ENCODE results near the gene DNAH7. TPM values are rescaled to one million over a fixed set of nuclear protein-coding genes. Genes with fewer than 3 reads are reported as not detected.
A peak's percentile ranks its signal among the peaks of the same experiment; 100 is the strongest.

DNAH7 gene
- total and polyA plus RNA-seq, 2 donors (not counting 3 experiments of a cell fraction or from before 2014, with no cell fraction given), result 0.15 to 0.24 TPM

- POLR2A ChIA-PET, result no interaction called here
- H3K4me2 ChIP-seq (ENCODE audit: insufficient read depth, low read length), result no peak overlapping the region
- BruUV-seq (replicated peaks), result no TSS peak
- peak overlapping the region; percentile 42 for H2AFZ ChIP-seq (ENCODE audit: low read depth, low read length)
- no peaks in the 10 kb centered on the region for H3K27me3 ChIP-seq (ENCODE audit: control insufficient read depth in 2 of 2, insufficient read depth in 2 of 2, low read length in 2 of 2)
- H4K20me1 ChIP-seq (replicated peaks; ENCODE audit: control insufficient read depth, extremely low read depth, insufficient read depth, low read length), result no peaks in the 10 kb centered on the region
- TF ChIP-seq POLR2AphosphoS5 (IDR thresholded peaks at IDR 0.05; ENCODE audit: insufficient read depth, low read depth, low read length) (no peak), GATA2 (IDR thresholded peaks at IDR 0.05; ENCODE audit: insufficient read depth, insufficient read length, low read depth, low read length) (no peak), MYC (IDR thresholded peaks at IDR 0.05; ENCODE audit: low read depth, low read length) (no peak), FOS (IDR thresholded peaks at IDR 0.05; ENCODE audit: borderline replicate concordance, insufficient read depth, low read length) (no peak), EZH2 (IDR thresholded peaks at IDR 0.05; ENCODE audit: borderline replicate concordance, low read depth, low read length, severe bottlenecking) (no peak), JUN (IDR thresholded peaks at IDR 0.05; ENCODE audit: borderline replicate concordance, insufficient read depth, insufficient read length, low read depth) (no peak), POLR2A (IDR thresholded peaks at IDR 0.05; ENCODE audit: low read depth, low read length) (no peak), CTCF (IDR thresholded peaks at IDR 0.05; ENCODE audit: extremely low read depth in 1 of 2, insufficient read depth in 1 of 2, low read depth in 1 of 2, low read length in 2 of 2) (no peak)
- TF ChIP-seq, protein P1, sequence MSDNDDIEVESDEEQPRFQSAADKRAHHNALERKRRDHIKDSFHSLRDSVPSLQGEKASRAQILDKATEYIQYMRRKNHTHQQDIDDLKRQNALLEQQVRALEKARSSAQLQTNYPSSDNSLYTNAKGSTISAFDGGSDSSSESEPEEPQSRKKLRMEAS (IDR thresholded peaks at IDR 0.05; ENCODE audit: insufficient read depth, insufficient read length), result no peak
- FAIRE-seq (no peak), DNase-seq (ENCODE audit: low read depth, low spot score) (no peak)
- dilution Hi-C loops (cut with MboI; ENCODE audit: extremely low pct_ligation_motif_present, low sequenced_read_pairs), result no loop called here
- CTCF ChIA-PET, result interaction anchor here (1.5 to 1.7 kb wide), 2 partner anchors 9 to 14 kb away, joined by 3 to 6 read pairs; no protein-coding TSS in a partner anchor
- H3K9me1 ChIP-seq (replicated peaks; ENCODE audit: control insufficient read depth, extremely low read depth, insufficient read depth, low read length), result no peaks in the 10 kb centered on the region
- H3K27ac ChIP-seq (ENCODE audit: insufficient read depth, low read depth, low read length), result no peak overlapping the region
- no peaks in the 10 kb centered on the region for H3K4me1 ChIP-seq (ENCODE audit: control insufficient read depth, extremely low read depth, insufficient read depth, low read length)
- H3K36me3 ChIP-seq (ENCODE audit: control insufficient read depth in 2 of 2, extremely low read depth in 1 of 2, insufficient read depth in 2 of 2, low read length in 2 of 2), result no peaks in the 10 kb centered on the region
- intact Hi-C loops (cut with micrococcal nuclease), result no loop called here
- H3K9ac ChIP-seq (replicated peaks; ENCODE audit: extremely low read depth, insufficient read depth, low read length), result no peak overlapping the region
- no peaks in the 10 kb centered on the region for H3K9me3 ChIP-seq (replicated peaks; ENCODE audit: control insufficient read depth, insufficient read depth, low read length)
- H3K79me2 ChIP-seq (ENCODE audit: control insufficient read depth, insufficient read depth, low read length), result no peaks in the 10 kb centered on the region
- H3K4me3 ChIP-seq (replicated peaks in 1 of 3; ENCODE audit: insufficient read depth in 1 of 3, low read depth in 1 of 3, low read length in 3 of 3), result no peak overlapping the region
Measured at GRCh38 chr2:195863564-195863963, 205.1 kb downstream of the DNAH7 start.
